ENCODE data around the gene MAN2B2.

DNA sequence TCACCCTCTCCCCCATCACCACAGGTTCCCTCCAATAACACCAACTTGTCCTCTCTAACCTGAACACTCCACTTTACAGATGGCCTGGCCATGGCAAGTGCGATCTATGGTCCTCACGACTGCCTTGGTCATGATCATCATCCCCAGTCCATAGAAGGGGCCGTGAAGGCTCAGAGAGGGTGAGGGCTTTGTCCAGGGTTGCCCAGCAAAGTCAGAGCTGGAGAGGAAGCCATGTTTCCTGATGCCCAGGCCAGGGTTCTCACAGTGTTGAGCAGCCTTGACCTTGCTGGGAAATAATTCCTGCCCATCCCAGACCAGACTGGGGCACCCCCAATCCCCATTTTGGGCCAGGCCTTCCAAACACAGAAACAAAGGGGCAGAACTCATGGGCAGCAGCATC, 42.9 kb upstream of the MAN2B2 start:
- TF ChIP-seq L3MBTL2 (conservative IDR thresholded peaks at IDR 0.05) (no peak), FOXM1 (IDR thresholded peaks at IDR 0.05; ENCODE audit: borderline replicate concordance) (no peak), BHLHE40 (IDR thresholded peaks at IDR 0.05; ENCODE audit: borderline replicate concordance) (no peak), HDGF (IDR thresholded peaks at IDR 0.05; ENCODE audit: borderline replicate concordance) (no peak), CTBP1 (IDR thresholded peaks at IDR 0.05; ENCODE audit: borderline replicate concordance) (no peak), ZNF384 (IDR thresholded peaks at IDR 0.05) (no peak), FOXK2 (IDR thresholded peaks at IDR 0.05) (no peak)
